Airway epithelial cell (primary cell): ENCODE data around the gene POMGNT2. TPM values are rescaled to one million over a fixed set of nuclear protein-coding genes. Genes with fewer than 3 reads are reported as not detected.

Experiments used
- total RNA-seq: library from RNA; depleted of rRNA; stranded (reverse); fragments of >200 nt; gene quantifications from 2 replicates; pipeline ENCODE4 v1.2.3, GENCODE V29; 2015

Gene POMGNT2
- total RNA-seq: 14.2 and 17.9 TPM in 2 replicates

GRCh38 chr3:43105596-43106292, at the start of gene POMGNT2:
POMGNT2 (minus strand) TSS chr3:43106079; CDS start chr3:43081431, 24,648 bp downstream.

Other genes with a start within 250 kb of the POMGNT2 start
- not detected in 2 replicates for gene CYP8B1, start 230.2 kb downstream of the POMGNT2 start, total RNA-seq
- gene ZNF662, start 199.9 kb downstream of the POMGNT2 start, total RNA-seq: 0.09 and 0.35 TPM in 2 replicates
- 0.07 and 0.98 TPM in 2 replicates for gene GASK1A, start 126.8 kb downstream of the POMGNT2 start, total RNA-seq
- gene SNRK, start 180.5 kb upstream of the POMGNT2 start, total RNA-seq: 8.6 and 12.1 TPM in 2 replicates